K562 (cell line): ENCODE data around the gene IL20RA. TPM values are rescaled to one million over a fixed set of nuclear protein-coding genes. Genes with fewer than 3 reads are reported as not detected.
"Not testable (repeated sequence)": the region's sequence is repeated elsewhere in the genome, so short reads cannot be mapped to it uniquely, and the experiment has no call there.

ENCODE experiments used
- ATAC-seq: fragments of 200-7000 bp; cut with Tn5 transposase; 3 replicates; pipeline ENCODE4 v1.9.1; 2020; ENCODE audit warnings: moderate library complexity
- BruUV-seq: library from RNA; stranded (reverse); fragments of 400-500 nt; replicated peaks from 2 replicates; lab custom pipeline; 2021; lab: Mats Ljungman, UMichigan
- CTCF ChIA-PET: fragments of 300-600 bp; formaldehyde crosslinking; extraction: SDS; loops from one replicate; lab custom pipeline; 2021; ENCODE audit warnings: low intra/inter-chr PET ratio; lab: Yijun Ruan, JAX
- POLR2A ChIA-PET: fragments of 300-600, 350-650 bp; sonication (Branson Sonifier 250); formaldehyde crosslinking; extraction: SDS; loops from one replicate; lab custom pipeline; 2021; ENCODE audit warnings: antibody characterized with exemption, inconsistent platforms; lab: Yijun Ruan, JAX
- DNase-seq, 4 experiments: peaks; one replicate each; pipeline versions ENCODE4 v3.0.0 to v3.0.0-alpha.2; 2011 to 2018; ENCODE audit warnings: low spot score in 3 of 4, mixed read lengths in 3 of 4; ENCODE audit errors: extremely low read depth in 1 of 4
- FAIRE-seq: peaks from 2 replicates; lab custom pipeline; 2011; peaks lifted over from hg19 to GRCh38; lab: Jason Lieb, UNC
- H2AFZ ChIP-seq: 2 replicates; pipeline ENCODE4 v1.6.0; 2011; ENCODE audit warnings: low read depth, low read length, control low read depth, inconsistent platforms
- H3K27ac ChIP-seq: fragments of 200-600 bp; 3 replicates; pipeline ENCODE4 v1.8.0; 2011; ENCODE audit warnings: low read depth, mild to moderate bottlenecking, control low read depth, inconsistent platforms, low read length, moderate library complexity, mixed read lengths; ENCODE audit errors: extremely low read depth
- H3K27me3 ChIP-seq, 2 experiments: fragments of 300-600 bp in 1 of 2; 2 replicates in 1 of 2; 3 replicates in 1 of 2; pipeline versions ENCODE4 v1.6.0 to v1.8.0; 2011; ENCODE audit warnings: inconsistent platforms in 2 of 2, low read length in 2 of 2, mild to moderate bottlenecking in 1 of 2, mixed read lengths in 1 of 2, moderate library complexity in 1 of 2; ENCODE audit not compliant: control insufficient read depth in 2 of 2, insufficient read depth in 2 of 2
- H3K36me3 ChIP-seq: fragments of 300-600 bp; 3 replicates; pipeline ENCODE4 v1.8.0; 2011; ENCODE audit warnings: mild to moderate bottlenecking, low read length, inconsistent platforms; ENCODE audit not compliant: control insufficient read depth, insufficient read depth
- H3K4me1 ChIP-seq, 2 experiments: fragments of 200-600 bp in 1 of 2; replicated peaks in 1 of 2; 2 replicates in 1 of 2; 3 replicates in 1 of 2; pipeline versions ENCODE4 v1.5.1 to v1.8.0; 2011; ENCODE audit warnings: inconsistent platforms in 2 of 2, low read length in 2 of 2, mild to moderate bottlenecking in 1 of 2, mixed read lengths in 1 of 2, moderate library complexity in 1 of 2; ENCODE audit not compliant: control insufficient read depth in 2 of 2, insufficient read depth in 2 of 2
- H3K4me2 ChIP-seq: 2 replicates; pipeline ENCODE4 v1.6.1; 2011; ENCODE audit warnings: low read length, control low read depth, inconsistent platforms, mixed read lengths; ENCODE audit not compliant: insufficient read depth
- H3K4me3 ChIP-seq: fragments of 200-600 bp; sonication (generic), shearing (Covaris generic); 2 replicates; pipeline ENCODE4 v1.5.1; 2016; ENCODE audit warnings: control low read depth, inconsistent platforms
- H3K79me2 ChIP-seq: fragments of 200-600 bp; 3 replicates; pipeline ENCODE4 v1.8.0; 2011; ENCODE audit warnings: low read length, inconsistent platforms; ENCODE audit not compliant: control insufficient read depth, insufficient read depth
- H3K9ac ChIP-seq, 2 experiments: 2 replicates each; pipeline versions ENCODE4 v1.6.0 to v1.6.1; 2011; ENCODE audit warnings: low read depth in 2 of 2, low read length in 2 of 2, control low read depth in 1 of 2, inconsistent platforms in 1 of 2, mild to moderate bottlenecking in 1 of 2, mixed read lengths in 1 of 2; ENCODE audit not compliant: insufficient read depth in 1 of 2
- H3K9me1 ChIP-seq: one replicate; pipeline ENCODE4 v1.6.0; 2011; ENCODE audit warnings: inconsistent platforms, mild to moderate bottlenecking, low read length, moderate library complexity; ENCODE audit not compliant: control insufficient read depth, insufficient read depth
- H3K9me3 ChIP-seq: replicated peaks from 2 replicates; pipeline ENCODE4 v1.5.1; 2011; ENCODE audit warnings: low read depth, low read length, inconsistent platforms; ENCODE audit not compliant: control insufficient read depth, insufficient read depth
- H4K20me1 ChIP-seq: replicated peaks from 2 replicates; pipeline ENCODE4 v1.6.1; 2011; ENCODE audit warnings: low read length, inconsistent platforms, mixed read lengths; ENCODE audit not compliant: control insufficient read depth, insufficient read depth
- ARID1B ChIP-seq: fragments of 450-650 bp; IDR thresholded peaks from 2 replicates; pipeline ENCODE4 v1.6.1; 2016; ENCODE audit warnings: antibody characterized with exemption, mild to moderate bottlenecking, inconsistent platforms
- CBFA2T2 ChIP-seq: fragments of 450-650 bp; conservative IDR thresholded peaks from 2 replicates; pipeline ENCODE4 v1.6.1; 2017; ENCODE audit warnings: mild to moderate bottlenecking
- CBFA2T3 ChIP-seq: fragments of 450-650 bp; IDR thresholded peaks from 2 replicates; pipeline ENCODE4 v1.6.1; 2017
- CEBPG ChIP-seq, 3 experiments: fragments of 200-800 bp in 1 of 3; sonication (Bioruptor generic) in 1 of 3; sonication (generic) in 1 of 3; formaldehyde crosslinking in 1 of 3; IDR thresholded peaks in 2 of 3; conservative IDR thresholded peaks in 1 of 3; 2 replicates each; pipeline versions ENCODE4 v1.6.1 to v1.8.0; 2016 to 2022; ENCODE audit warnings: missing compliant biosample characterization in 2 of 3, missing genetic modification characterization in 2 of 3, mild to moderate bottlenecking in 1 of 3, missing genetic modification reagents in 1 of 3
- KDM1A ChIP-seq, 2 experiments: fragments of 450-650 bp; IDR thresholded peaks; 2 replicates each; pipeline ENCODE4 v1.6.1; 2016; ENCODE audit warnings: mild to moderate bottlenecking in 2 of 2
- KDM4B ChIP-seq, 2 experiments: fragments of 450-650 bp in 1 of 2; sonication (generic) in 1 of 2; IDR thresholded peaks; 2 replicates each; pipeline ENCODE4 v1.6.1; 2016 to 2017; ENCODE audit warnings: borderline replicate concordance in 2 of 2, antibody characterized with exemption in 1 of 2, low read depth in 1 of 2, mild to moderate bottlenecking in 1 of 2
- MTF1 ChIP-seq: fragments of 250-450 bp; sonication (Bioruptor Pico); IDR thresholded peaks from 2 replicates; pipeline ENCODE4 v1.9.0; 2021; ENCODE audit warnings: moderate library complexity, mild to moderate bottlenecking, inconsistent platforms, borderline replicate concordance
- NCOR1 ChIP-seq: fragments of 450-650 bp; IDR thresholded peaks from 2 replicates; pipeline ENCODE4 v1.6.1; 2016; ENCODE audit warnings: mild to moderate bottlenecking, moderate library complexity
- NR2C1 ChIP-seq, 2 experiments: fragments of 450-650 bp; IDR thresholded peaks; 2 replicates each; pipeline ENCODE4 v1.6.1; 2017; ENCODE audit warnings: mild to moderate bottlenecking in 2 of 2, antibody characterized with exemption in 1 of 2, inconsistent platforms in 1 of 2, missing compliant biosample characterization in 1 of 2, missing genetic modification characterization in 1 of 2
- PRMT5 ChIP-seq: sonication (generic); formaldehyde crosslinking; IDR thresholded peaks from 2 replicates; pipeline ENCODE4 v1.5.0; 2020; ENCODE audit warnings: missing genetic modification reagents
- SMAD3 ChIP-seq: fragments of 450-650 bp; formaldehyde crosslinking; conservative IDR thresholded peaks from 2 replicates; pipeline ENCODE4 v1.4.0; 2020; ENCODE audit warnings: mild to moderate bottlenecking
- SMAD4 ChIP-seq: fragments of 250-450 bp; sonication (Bioruptor Pico); conservative IDR thresholded peaks from 2 replicates; pipeline ENCODE4 v1.8.0; 2021; ENCODE audit warnings: inconsistent platforms, mild to moderate bottlenecking, moderate library complexity
- TAL1 ChIP-seq: fragments of 450-650 bp; IDR thresholded peaks from 2 replicates; pipeline ENCODE4 v1.6.1; 2016; ENCODE audit warnings: mild to moderate bottlenecking
- TCF3 ChIP-seq: sonication (generic); formaldehyde crosslinking; IDR thresholded peaks from 2 replicates; pipeline ENCODE4 v1.4.0; 2020; ENCODE audit warnings: mild to moderate bottlenecking, missing genetic modification reagents
- TEAD4 ChIP-seq, 2 experiments: sonication (generic) in 1 of 2; formaldehyde crosslinking in 1 of 2; IDR thresholded peaks; 2 replicates each; pipeline versions ENCODE4 v1.6.1 to v1.8.0; 2012 to 2022; ENCODE audit warnings: borderline replicate concordance in 1 of 2, inconsistent platforms in 1 of 2, low read length in 1 of 2, mild to moderate bottlenecking in 1 of 2, missing genetic modification reagents in 1 of 2
- ZBTB17 ChIP-seq: fragments of 450-650 bp; formaldehyde crosslinking; IDR thresholded peaks from 2 replicates; pipeline ENCODE4 v1.4.0; 2020; ENCODE audit warnings: mild to moderate bottlenecking
- ZFX ChIP-seq: sonication (generic); formaldehyde crosslinking; IDR thresholded peaks from 2 replicates; pipeline ENCODE4 v1.8.0; 2022; ENCODE audit warnings: mild to moderate bottlenecking, missing genetic modification reagents, moderate library complexity
- WGBS: fragments of 100-300 bp; shearing (Covaris generic); methylation state at CpG from one replicate; pipeline ENCODE4 v1.1.6; 2016; ENCODE audit warnings: low coverage, mixed read lengths; ENCODE audit not compliant: insufficient coverage; ENCODE audit errors: missing lambda C conversion rate; 5-methylcytosine and 5-hydroxymethylcytosine counted together
- in situ Hi-C: fragments of 300-500 bp; cut with MboI; formaldehyde crosslinking; loops from 4 replicates; pipeline ENCODE4 v1.15.0; 2018; ENCODE audit warnings: inconsistent platforms, mixed read lengths
- intact Hi-C: fragments of 100-400 bp; cut with micrococcal nuclease; formaldehyde crosslinking; loops from 2 replicates; pipeline ENCODE4 v1.14.2; 2022
- polyA plus RNA-seq, 8 experiments: library from polyadenylated mRNA; depleted of rRNA in 4 of 8; stranded (reverse) in 5 of 8; unstranded in 3 of 8; fragments of >200 nt; fragmentation: Nextera tagmentation in 2 of 8; fragmentation: Illumina TruSeq in 1 of 8; extraction: Ambion mirVana in 2 of 8; extraction: Trizol in 1 of 8; gene quantifications; 2 replicates each; pipeline versions ENCODE4 v1.2.1 to v1.2.3, GENCODE V29; 2011 to 2014; ENCODE audit warnings: inconsistent platforms in 1 of 8, missing spikeins in 1 of 8
- total RNA-seq, 7 experiments: library from RNA; depleted of rRNA in 6 of 7; stranded (reverse); fragments of >200 nt in 6 of 7; fragmentation: Illumina TruSeq in 2 of 7; extraction: Trizol in 2 of 7; gene quantifications; 2 replicates each; pipeline versions ENCODE4 v1.2.1 to v1.2.3, GENCODE V29; 2011 to 2021; ENCODE audit warnings: low replicate concordance in 1 of 7

Gene IL20RA
- total and polyA plus RNA-seq, 9 of the 15 experiments (the other 6 are each of a cell fraction or from before 2014, with no cell fraction given) = not detected

DNA sequence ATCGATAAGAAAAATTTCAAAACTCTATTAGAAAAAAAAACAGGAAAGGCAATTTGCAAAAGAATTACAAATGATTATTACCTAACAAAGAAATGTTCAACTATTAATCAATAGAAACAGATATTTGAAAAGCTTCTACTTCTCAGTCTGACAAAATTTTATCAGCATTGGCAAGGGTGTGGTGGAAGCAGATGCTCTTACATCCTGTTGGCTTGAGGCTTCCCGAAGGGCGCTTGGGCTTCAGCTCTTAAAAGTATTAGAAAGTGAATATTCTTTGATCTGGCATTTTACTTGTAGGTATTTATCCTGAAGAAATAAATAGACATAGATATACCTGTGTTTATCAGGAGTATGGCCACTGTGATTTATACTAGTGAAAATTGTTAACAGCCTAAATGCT is 84.0 kb downstream of the IL20RA start:
- peaks cover 3 to 14% of the 10 kb centered on the region in 2 experiments for H3K27me3 ChIP-seq
- TF ChIP-seq MTF1 (no peak), PRMT5 (no peak), KDM4B (IDR thresholded peaks at IDR 0.05; ENCODE audit: borderline replicate concordance in 2 of 2, low read depth in 1 of 2) (no peak)
- no peak overlapping the region for H3K4me2 ChIP-seq
- no peaks in the 10 kb centered on the region for H3K9me3 ChIP-seq
- H3K4me1 ChIP-seq = peaks cover 4 to 5% of the 10 kb centered on the region in 2 experiments; a peak in 3 of 5 replicates
- intact Hi-C loops (no loop called here), in situ Hi-C loops (no loop called here)
- no peak overlapping the region for H3K9ac ChIP-seq
- no peaks in the 10 kb centered on the region for H3K36me3 ChIP-seq
- no peak overlapping the region for H3K27ac ChIP-seq
- DNase-seq (no peak), ATAC-seq (no peak), FAIRE-seq (no peak)
- CTCF ChIA-PET = interaction anchor here (0.5 kb wide), 1 partner anchor 176 kb away, joined by 3 read pairs; no protein-coding TSS in a partner anchor
- no peak overlapping the region for H2AFZ ChIP-seq
- WGBS = 8% methylated on average over 3 of the region's 3 CpGs
- H3K79me2 ChIP-seq = no peaks in the 10 kb centered on the region
- no peak overlapping the region for H3K4me3 ChIP-seq
- peaks cover 3% of the 10 kb centered on the region; the same call in 1 of the 2 replicates for H4K20me1 ChIP-seq
- POLR2A ChIA-PET = no interaction called here
- H3K9me1 ChIP-seq = no peaks in the 10 kb centered on the region
- no TSS peak for BruUV-seq

DNA sequence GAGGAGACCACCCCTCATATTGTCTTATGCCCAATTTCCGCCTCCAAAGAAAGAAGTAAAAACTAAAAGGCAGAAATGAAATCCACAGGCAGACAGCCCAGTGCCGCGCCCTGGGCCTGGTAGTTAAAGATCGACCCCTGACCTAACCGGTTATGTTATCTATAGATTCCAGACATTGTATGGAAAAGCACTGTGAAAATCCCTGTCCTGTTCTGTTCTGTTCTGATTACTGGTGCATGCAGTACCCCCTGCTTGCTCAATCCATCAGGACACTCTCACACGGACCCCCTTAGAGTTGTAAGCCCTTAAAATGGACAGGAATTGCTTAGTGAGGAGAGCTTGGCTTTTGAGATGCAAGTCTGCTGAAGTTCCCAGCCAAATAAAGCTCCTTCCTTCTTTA is 84.8 kb downstream of the IL20RA start:
- H3K9ac ChIP-seq; intact Hi-C loops; DNase-seq; FAIRE-seq; H3K79me2 ChIP-seq; H3K36me3 ChIP-seq; in situ Hi-C loops; H3K9me3 ChIP-seq; H3K4me3 ChIP-seq; H4K20me1 ChIP-seq; BruUV-seq; H3K4me1 ChIP-seq; H3K4me2 ChIP-seq; H3K27ac ChIP-seq; H2AFZ ChIP-seq; H3K9me1 ChIP-seq; CTCF ChIA-PET; TF ChIP-seq TEAD4 (CRISPR knock-in tag; IDR thresholded peaks at IDR 0.05; ENCODE audit: borderline replicate concordance); NR2C1 (IDR thresholded peaks at IDR 0.05); CEBPG (tag; conservative IDR thresholded peaks at IDR 0.05 in 1 of 2, IDR thresholded peaks at IDR 0.05 in 1 of 2): not testable (repeated sequence)
- H3K27me3 ChIP-seq = peaks cover 3 to 14% of the 10 kb centered on the region in 2 experiments
- WGBS = 0% methylated on average over 6 of the region's 6 CpGs
- TF ChIP-seq CBFA2T3 (peak; percentile 73), TEAD4 (IDR thresholded peaks at IDR 0.05; ENCODE audit: low read length) (0 out of 2 replicates have a peak, but pooled peaks have one; percentile 19), NCOR1 (peak; percentile 54), SMAD4 (CRISPR knock-in tag) (peak; percentile 56), ZFX (CRISPR knock-in tag) (peak; percentile 51; the same call in 1 of the 2 replicates), KDM1A (IDR thresholded peaks at IDR 0.05) (peak; percentile 65 to 69), ZBTB17 (CRISPR knock-in tag) (0 out of 2 replicates have a peak, but pooled peaks have one; percentile 3), TCF3 (CRISPR knock-in tag) (peak; percentile 58), CBFA2T2 (peak; percentile 61), ARID1B (peak; percentile 64), NR2C1 (tag; IDR thresholded peaks at IDR 0.05) (peak; percentile 83), CEBPG (CRISPR knock-in tag; IDR thresholded peaks at IDR 0.05) (0 out of 2 replicates have a peak, but pooled peaks have one; percentile 9), TAL1 (peak; percentile 74), SMAD3 (CRISPR knock-in tag) (0 out of 2 replicates have a peak, but pooled peaks have one; percentile 16)
- POLR2A ChIA-PET = interaction anchor here (0.6 to 1.4 kb wide), 5 partner anchors 10 to 373 kb away, joined by 3 to 4 read pairs (median 3); no protein-coding TSS in a partner anchor
- peak; percentile 32 for ATAC-seq
